ENCODE measurements around the gene OXA1L.
"Not testable (repeated sequence)": the region's sequence is repeated elsewhere in the genome, so short reads cannot be mapped to it uniquely, and the experiment has no call there.

OXA1L gene

DNA sequence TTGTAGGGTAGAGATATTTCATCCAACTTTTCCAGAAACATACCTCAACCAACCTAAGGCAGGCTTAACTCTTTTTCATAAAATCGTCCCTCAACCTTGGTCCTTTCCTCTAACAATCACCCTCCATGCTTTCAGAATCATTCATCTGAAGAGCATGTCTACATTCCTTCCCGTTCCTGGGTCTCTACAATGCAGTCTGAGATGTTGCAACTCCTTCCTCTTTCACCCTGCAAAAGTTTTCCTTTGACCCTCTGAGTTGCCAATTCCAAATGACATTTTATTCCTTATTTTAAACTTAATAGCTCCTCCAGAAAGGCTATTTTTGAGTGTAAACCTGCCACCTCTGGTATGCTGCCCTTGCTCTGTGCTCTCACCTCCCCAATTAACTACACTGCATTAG, 32.0 kb downstream of the OXA1L start:
- no peak for DNase-seq (ENCODE audit: low read depth)

GRCh38 chr14:22800346-22800745, 33.9 kb downstream of the OXA1L start:
- DNase-seq (ENCODE audit: low read depth), result no peak

GRCh38 chr14:22801716-22802115, 35.2 kb downstream of the OXA1L start:
- DNase-seq (ENCODE audit: low read depth), result no peak

GRCh38 chr14:22802860-22803686, 36.6 kb downstream of the OXA1L start:
- DNase-seq (ENCODE audit: low read depth), result no peak

DNA sequence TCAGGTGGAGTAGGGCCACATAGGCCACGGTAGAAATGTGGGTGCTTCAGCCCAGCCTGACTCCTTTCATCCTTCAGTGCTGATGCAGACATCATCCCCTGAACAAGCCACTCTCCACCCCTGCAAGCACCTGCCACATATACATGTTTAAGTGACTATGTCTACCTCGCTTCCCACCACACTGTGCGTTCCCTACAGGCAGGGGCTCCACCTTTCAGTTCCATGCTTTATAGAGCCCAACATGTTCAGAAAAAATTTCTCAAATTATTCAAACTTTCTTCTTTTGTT, 37.1 kb downstream of the OXA1L start:
- DNase-seq (ENCODE audit: low read depth), result no peak

- not testable (repeated sequence) for DNase-seq (ENCODE audit: low read depth)
These were observed 38.7 kb downstream of the OXA1L start for GRCh38 chr14:22805235-22805634.

- DNase-seq (ENCODE audit: low read depth), result no peak
These were observed 41.1 kb downstream of the OXA1L start for GRCh38 chr14:22807432-22808087.

DNA sequence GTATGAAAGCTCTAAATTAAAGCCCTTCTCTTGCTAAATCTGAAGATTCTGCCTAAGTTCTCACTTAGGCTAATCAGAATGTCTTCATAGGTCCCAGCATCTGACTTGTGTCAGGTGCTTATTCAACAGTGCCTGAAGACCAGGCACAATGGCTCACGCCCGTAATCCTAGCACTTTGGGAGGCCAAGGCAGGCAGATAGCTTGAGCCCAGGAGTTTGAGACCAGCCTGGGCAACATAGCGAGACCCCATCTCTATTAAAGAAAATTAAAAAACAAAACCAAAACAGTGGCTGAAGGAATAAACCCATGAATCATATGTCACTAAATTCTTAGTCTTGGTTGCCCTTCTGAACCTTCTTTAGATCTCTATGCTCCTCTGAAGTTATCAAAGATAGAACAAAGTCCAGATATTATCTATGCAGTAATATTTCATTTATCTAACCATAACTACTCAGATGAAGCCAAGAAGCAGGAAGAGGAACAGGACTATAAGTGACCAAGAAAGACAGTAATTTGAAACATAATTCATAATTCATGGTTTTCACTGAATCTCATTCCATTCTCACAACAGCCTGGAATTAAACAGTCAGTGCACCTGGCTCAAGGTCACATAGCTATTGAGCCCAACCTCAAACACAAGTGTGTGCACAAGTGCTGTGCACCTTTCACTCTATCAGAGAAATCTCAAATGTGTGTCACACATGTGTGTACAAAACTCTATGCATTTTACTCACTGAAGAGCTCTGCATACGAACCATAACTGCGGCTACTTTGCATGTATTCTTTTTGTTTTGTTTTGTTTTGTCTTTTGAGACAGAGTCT, 42.1 kb downstream of the OXA1L start:
- DNase-seq (ENCODE audit: low read depth), result no peak

- no peak for DNase-seq (ENCODE audit: low read depth)
These were observed 45.2 kb downstream of the OXA1L start for GRCh38 chr14:22811722-22812121.

- no peak for DNase-seq (ENCODE audit: low read depth)
These were observed 46.3 kb downstream of the OXA1L start for GRCh38 chr14:22812744-22813143.

DNA sequence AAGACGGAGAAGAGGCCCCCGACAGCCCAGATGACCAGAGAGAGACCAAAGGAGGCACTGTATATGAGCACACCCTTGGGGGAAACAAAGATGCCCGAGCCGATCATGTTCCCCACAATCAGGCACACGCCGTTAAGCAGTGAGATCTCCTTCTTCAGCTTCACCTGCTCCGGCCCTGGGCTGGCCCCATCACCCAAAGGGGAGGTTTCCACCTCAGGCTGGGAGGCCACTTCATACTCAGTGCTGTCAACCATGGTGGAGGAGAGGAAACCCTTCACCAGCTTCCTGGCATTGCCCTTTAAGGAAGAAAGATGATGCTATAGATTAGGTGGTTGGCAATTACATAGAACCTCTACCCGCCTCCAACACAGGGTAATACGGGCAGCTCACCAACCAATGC, 46.7 kb downstream of the OXA1L start:
- DNase-seq (ENCODE audit: low read depth), result no peak

GRCh38 chr14:22814373-22814772, 47.9 kb downstream of the OXA1L start:
- no peak for DNase-seq (ENCODE audit: low read depth)

GRCh38 chr14:22814941-22815713, 48.6 kb downstream of the OXA1L start, which contains the start of gene SLC7A7:
Gene SLC7A7 (minus strand): TSS chr14:22815435. CDS start chr14:22813398, 2,037 bp downstream.
- no peak for DNase-seq (ENCODE audit: low read depth)

DNA sequence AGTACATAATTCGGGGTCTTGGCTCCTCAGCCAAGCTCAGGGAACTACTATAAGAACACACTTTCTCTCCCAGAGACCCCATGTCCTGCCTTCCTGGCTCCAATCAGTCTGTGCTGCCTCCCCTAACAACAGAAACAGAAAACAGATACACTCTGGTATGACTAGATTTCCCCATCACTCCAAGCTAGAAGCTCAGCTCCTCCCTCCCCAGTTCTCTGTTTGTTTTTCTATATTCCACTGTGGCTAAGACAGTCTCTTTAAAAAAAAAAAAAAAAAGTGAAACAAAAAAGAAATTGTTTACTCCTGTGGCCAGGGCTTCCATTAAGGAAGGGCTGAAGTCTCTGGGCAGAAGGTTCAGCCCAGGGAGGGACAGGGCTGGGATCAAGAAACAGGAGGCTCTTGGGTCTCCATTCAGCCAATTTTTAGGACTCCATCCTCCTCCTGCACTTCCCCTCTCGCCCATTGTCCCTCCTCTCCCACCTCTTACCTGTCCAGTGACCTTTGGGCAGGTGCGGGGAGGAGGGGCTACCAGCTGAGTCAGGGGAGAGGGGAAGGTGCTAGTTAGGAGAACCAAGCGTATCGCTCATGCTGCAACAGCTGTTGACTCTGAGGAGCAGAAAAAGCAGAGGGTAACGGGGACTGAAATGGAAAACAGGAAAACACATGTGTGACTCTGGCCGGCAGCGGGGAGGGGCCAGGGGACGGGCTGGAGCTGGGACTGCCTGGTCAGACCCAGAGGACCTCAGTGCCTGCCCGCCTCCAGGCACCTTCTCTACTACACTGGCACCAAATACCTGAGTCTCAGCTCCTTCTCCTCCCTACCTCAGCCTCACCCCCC, 52.9 kb downstream of the OXA1L start:
- DNase-seq (ENCODE audit: low read depth), result no peak

- DNase-seq (ENCODE audit: low read depth), result no peak
These were observed 54.2 kb downstream of the OXA1L start for GRCh38 chr14:22820731-22821130.

DNA sequence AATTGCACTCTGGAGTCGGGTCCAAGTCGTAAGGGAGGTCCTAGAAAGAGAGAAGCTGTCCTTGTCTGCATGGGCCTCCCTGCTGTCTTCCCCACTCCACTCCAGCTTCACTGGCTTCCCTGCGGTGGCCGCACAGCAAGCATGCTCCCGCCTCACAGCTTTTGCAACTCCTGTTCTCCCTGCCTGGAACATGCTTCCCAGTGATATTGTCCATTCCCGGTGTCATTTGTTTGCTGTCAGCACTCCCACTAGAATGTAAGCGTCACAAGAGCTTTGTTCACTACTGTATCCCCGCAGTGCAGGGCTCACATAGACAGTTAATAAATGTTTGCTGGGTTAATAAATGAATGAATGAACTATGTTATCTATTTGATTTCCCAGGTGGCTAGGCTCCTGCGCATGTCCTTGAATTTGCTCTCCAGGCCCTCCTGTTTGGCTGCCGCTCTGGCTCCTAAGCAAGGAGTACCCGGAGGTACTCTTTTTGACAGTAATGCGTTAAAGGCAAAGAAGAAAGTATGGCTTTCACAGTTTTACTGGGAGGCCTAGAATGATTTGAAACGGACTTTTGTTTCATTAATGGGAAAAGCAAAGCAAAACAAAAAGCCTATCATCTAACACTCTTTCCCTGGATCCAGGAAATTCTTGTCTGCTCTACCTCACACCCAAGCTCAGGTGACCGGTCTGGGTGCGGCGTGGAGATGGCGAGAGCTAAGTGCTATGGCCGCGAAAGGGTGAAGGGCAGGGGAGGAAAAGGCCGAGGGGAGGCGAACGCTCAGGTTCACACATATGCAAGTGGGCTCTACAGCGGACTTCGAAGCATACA, 54.9 kb downstream of the OXA1L start:
- DNase-seq (ENCODE audit: low read depth), result no peak

GRCh38 chr14:22822016-22822570, 55.6 kb downstream of the OXA1L start:
- no peak for DNase-seq (ENCODE audit: low read depth)
